ENCODE measurements around the gene SEC23IP.

Gene SEC23IP

GRCh38 chr10:119942973-119943372 is 50.4 kb downstream of the SEC23IP start:
- no peak for DNase-seq

- DNase-seq = no peak
These were observed 53.3 kb downstream of the SEC23IP start for GRCh38 chr10:119945805-119946204.

GRCh38 chr10:119947300-119947699 is 54.8 kb downstream of the SEC23IP start:
- no peak for DNase-seq

- no peak for DNase-seq
These were observed 64.9 kb downstream of the SEC23IP start for GRCh38 chr10:119957451-119957850.

GRCh38 chr10:119962837-119963236 is 70.3 kb downstream of the SEC23IP start:
- DNase-seq = no peak

- DNase-seq = no peak
These were observed 74.5 kb downstream of the SEC23IP start for GRCh38 chr10:119967066-119967465.

GRCh38 chr10:119969609-119970008 is 77.1 kb downstream of the SEC23IP start:
- DNase-seq = no peak

- DNase-seq = no peak
These were observed 77.6 kb downstream of the SEC23IP start for GRCh38 chr10:119970107-119970506.

GRCh38 chr10:119970963-119971362 is 78.4 kb downstream of the SEC23IP start:
- no peak for DNase-seq

- no peak for DNase-seq
These were observed 80.8 kb downstream of the SEC23IP start for GRCh38 chr10:119973281-119973680.

- DNase-seq = no peak
These were observed 83.9 kb downstream of the SEC23IP start for GRCh38 chr10:119976421-119976820.

- DNase-seq = no peak
These were observed 88.6 kb downstream of the SEC23IP start for GRCh38 chr10:119980956-119981750.

GRCh38 chr10:119981826-119982225 is 89.3 kb downstream of the SEC23IP start:
- DNase-seq = no peak

- DNase-seq = no peak
These were observed 95.8 kb downstream of the SEC23IP start for GRCh38 chr10:119988333-119988732.

GRCh38 chr10:119989966-119990365 is 97.4 kb downstream of the SEC23IP start:
- no peak for DNase-seq

- no peak for DNase-seq
These were observed 98.5 kb downstream of the SEC23IP start for GRCh38 chr10:119991066-119991465.

GRCh38 chr10:119991816-119992215 is 99.3 kb downstream of the SEC23IP start:
- no peak for DNase-seq
